SHP77 treated with DMSO at 0.1 percent for 48 hours (cell line): Measurements from ENCODE around the gene RPUSD3.
"Not testable (repeated sequence)": the region's sequence is repeated elsewhere in the genome, so short reads cannot be mapped to it uniquely, and the experiment has no call there.

ENCODE experiments used
- DNase-seq: peaks from one replicate; lab custom pipeline; 2025; lab: John Stamatoyannopoulos, UW

RPUSD3 gene, protein sequence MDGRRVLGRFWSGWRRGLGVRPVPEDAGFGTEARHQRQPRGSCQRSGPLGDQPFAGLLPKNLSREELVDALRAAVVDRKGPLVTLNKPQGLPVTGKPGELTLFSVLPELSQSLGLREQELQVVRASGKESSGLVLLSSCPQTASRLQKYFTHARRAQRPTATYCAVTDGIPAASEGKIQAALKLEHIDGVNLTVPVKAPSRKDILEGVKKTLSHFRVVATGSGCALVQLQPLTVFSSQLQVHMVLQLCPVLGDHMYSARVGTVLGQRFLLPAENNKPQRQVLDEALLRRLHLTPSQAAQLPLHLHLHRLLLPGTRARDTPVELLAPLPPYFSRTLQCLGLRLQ

DNA sequence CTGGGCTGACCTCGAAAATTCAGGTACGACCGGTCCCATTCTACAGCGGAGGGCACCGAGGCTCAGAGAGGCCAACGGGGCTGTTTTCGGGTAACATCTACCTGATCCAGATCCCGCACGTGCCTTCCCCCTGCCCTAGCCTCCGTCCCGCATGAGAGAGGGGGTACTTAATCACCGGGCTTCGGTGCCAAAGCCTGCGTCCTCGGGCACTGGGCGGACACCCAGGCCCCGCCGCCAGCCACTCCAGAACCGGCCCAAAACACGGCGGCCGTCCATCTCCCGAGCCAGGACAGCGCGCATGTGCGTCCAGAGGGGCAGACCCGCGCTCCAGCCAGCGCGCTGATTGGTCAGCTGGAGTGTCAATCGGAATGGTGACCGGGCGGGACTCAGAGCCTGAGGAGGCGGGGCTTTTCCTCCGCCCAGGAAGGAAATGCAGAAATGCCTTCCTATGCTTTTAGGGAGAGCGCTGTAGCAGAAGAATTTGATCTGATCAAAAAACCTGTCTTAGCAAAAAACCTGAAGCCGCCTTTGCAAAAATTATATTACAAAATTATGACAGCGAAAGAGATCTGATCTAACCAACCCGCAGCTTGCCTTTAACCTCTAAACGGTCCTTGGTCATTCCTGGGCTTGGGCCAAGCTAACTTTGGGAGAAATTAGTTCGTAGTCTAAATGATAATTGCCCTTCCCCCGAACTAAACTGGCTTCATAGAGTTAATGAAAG lies at the start of gene RPUSD3:
Gene RPUSD3 (minus strand): TSS at position 294 of the 724 bp plus-strand sequence. CDS start 18 bp downstream, at position 276.
- peak; percentile 66 for DNase-seq

GRCh38 chr3:9891072-9891622 lies 47.3 kb upstream of the RPUSD3 start:
- no peak for DNase-seq

DNA sequence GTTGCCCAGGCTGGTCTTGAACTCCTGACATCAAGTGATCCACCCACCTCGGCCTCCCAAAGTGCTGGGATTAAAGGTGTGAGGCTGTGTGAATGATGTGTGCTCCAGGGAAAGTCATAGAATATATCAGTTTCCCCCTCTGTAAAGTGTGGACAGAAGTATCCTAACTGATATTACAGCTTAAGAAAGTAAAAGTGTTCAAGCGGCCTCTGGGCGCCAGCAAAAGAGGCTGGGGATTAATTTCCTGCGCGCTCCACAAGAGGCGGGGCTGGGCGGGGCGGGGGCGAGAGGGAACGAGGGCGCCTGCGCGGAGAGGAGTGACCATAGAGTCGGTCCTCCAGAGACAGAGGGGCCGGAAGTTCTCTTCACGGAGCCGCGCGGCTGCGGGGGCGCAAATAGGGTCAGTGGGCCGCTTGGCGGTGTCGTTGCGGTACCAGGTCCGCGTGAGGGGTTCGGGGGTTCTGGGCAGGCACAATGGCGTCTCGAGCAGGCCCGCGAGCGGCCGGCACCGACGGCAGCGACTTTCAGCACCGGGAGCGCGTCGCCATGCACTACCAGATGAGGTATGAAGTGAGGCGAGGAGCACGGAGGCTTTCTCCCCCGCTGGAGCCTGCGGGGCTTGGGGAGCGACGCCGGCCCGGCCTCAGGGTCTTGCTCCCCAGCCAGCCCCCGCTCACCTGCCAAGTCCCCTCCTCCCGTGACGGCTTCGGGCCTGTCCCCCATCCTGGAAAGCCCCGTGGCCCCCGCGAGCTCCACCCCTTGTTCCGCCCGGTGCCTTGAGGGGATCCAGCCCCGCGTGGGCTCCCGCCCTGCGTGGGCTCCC lies 46.7 kb upstream of the RPUSD3 start, which contains the start of gene JAGN1:
Gene JAGN1 (plus strand): TSS at position 362 of the 823 bp plus-strand sequence. CDS start 113 bp downstream, at position 475.
- DNase-seq, result peak; percentile 74

- DNase-seq, result no peak
Measured at GRCh38 chr3:9889405-9889804, 45.6 kb upstream of the RPUSD3 start.

GRCh38 chr3:9888540-9888939 lies 44.7 kb upstream of the RPUSD3 start:
- no peak for DNase-seq

DNA sequence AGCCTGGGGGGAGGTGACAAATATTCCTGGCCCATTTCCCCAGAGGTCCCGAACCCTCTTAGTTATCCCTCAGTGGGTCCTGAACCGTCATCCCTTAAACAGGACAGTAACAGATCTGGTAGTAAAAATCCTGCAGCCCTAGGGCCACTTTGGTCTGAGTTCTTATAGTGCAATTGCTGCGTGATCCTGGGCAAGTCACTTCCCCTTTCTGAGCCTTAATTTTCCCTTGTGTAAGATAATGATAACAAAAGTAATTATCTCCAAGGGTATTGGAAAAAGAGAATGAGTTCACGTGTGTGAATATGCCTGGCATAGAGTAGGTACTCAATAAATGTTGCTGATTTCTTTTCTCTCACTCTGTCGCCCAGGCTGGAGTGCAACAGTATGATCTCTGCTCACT lies 43.7 kb upstream of the RPUSD3 start:
- no peak for DNase-seq

DNA sequence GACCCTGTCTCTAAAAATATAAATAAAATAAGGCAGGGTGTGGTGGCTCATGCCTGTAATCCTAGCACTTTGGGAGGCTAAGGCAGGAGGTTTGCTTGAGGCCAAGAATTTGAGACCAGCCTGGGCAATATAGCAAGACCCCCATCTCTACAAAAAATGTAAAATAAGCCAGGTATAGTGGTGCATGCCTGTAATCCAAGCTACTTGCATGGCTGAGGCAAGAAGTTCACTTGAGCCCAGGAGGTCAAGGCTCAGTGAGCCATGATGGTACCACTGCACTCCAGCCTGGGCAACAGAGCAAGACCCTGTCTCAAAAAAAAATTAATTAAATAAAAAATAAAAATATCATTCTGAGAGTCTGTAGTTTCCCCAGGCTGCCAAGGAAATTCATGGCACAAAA lies 42.5 kb upstream of the RPUSD3 start:
- no peak for DNase-seq

GRCh38 chr3:9884555-9885165 lies 40.9 kb upstream of the RPUSD3 start:
- no peak for DNase-seq

GRCh38 chr3:9883706-9884554 lies 40.1 kb upstream of the RPUSD3 start:
- DNase-seq, result no peak

DNA sequence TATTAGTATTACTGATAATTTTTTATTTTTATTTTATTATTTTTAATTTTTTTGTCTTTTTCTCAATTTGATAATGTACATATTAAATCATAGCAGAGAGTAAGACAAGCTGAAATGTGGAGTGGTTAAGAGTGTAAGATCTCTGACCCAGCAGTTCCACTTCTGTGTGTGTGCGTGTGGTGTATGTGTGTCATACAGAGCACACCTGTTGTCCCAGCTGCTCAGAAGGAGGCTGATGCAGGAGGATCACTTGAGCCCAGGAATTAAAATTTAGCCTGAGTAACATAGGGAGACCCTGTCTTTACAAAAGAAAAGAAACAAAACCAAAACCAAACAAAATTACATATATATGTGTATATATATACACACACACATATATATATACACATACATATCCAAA lies 37.6 kb upstream of the RPUSD3 start:
- peak; percentile 25 for DNase-seq

GRCh38 chr3:9879830-9880549 lies 36.2 kb upstream of the RPUSD3 start, which contains the start of gene CIDEC:
CIDEC (minus strand) TSS chr3:9880253; CDS start chr3:9878486, 1,767 bp downstream.
- DNase-seq, result no peak

DNA sequence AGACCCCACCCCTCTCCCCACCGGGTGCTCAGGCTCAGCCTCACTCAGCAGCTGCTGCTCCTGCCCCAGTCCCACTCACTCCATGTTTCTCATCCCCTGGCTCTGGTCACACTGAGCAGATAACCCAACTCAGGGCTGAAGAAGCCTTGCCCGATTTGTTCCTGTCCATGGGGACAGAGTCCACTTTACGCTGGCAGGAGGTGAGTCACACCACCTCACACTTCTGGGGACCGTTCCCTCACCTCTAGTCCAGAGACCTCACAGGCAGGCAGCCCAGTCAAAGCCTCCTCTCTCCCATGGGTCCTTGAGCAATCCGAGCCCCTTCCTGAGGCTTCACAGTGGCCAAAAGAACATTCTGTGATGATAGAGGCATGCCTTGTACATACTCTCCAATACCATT lies 34.9 kb upstream of the RPUSD3 start:
- no peak for DNase-seq

GRCh38 chr3:9876991-9877390 lies 33.2 kb upstream of the RPUSD3 start:
- no peak for DNase-seq

DNA sequence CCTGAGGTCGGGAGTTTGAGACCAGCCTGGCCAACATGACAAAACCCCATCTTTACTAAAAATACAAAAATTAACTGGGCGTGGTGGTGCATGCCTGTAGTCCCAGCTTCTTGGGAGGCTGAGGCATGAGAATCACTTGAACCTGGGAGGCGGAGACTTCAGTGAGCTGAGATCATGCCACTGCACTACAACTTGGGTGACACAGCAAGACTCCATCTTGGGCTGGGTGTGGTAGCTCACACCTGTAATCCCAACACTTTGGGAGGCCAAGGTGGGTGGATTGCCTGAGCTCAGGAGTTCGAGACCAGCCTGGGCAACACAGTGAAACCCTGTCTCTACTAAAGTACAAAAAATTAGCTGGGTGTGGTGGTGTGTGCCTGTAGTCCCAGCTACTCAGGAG lies 32.4 kb upstream of the RPUSD3 start:
- not testable (repeated sequence) for DNase-seq

- peak; percentile 53 for DNase-seq
Measured at GRCh38 chr3:9875448-9875847, 31.6 kb upstream of the RPUSD3 start.

- not testable (repeated sequence) for DNase-seq
Measured at GRCh38 chr3:9872067-9872466, 28.3 kb upstream of the RPUSD3 start.

GRCh38 chr3:9870978-9871377 lies 27.2 kb upstream of the RPUSD3 start:
- no peak for DNase-seq

DNA sequence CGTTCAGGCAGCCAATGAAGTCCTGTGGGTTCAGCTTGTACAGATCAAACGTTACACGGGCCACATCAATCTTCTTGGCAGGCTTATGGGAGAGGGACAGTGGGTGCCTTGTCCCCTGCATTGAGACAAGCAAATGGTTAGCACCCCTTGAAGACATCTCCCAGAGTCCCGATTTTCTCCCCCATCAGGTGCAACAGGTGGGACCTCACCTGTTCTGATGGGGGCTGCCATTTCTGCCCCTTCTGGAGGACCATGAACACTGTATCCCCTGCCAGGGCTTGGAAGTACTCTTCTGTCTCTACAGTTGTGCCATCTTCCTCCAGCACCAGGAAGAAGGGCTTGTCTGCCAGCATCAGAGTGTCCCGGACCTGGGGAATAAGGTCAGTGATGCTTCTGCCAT lies 26.1 kb upstream of the RPUSD3 start:
- no peak for DNase-seq

DNA sequence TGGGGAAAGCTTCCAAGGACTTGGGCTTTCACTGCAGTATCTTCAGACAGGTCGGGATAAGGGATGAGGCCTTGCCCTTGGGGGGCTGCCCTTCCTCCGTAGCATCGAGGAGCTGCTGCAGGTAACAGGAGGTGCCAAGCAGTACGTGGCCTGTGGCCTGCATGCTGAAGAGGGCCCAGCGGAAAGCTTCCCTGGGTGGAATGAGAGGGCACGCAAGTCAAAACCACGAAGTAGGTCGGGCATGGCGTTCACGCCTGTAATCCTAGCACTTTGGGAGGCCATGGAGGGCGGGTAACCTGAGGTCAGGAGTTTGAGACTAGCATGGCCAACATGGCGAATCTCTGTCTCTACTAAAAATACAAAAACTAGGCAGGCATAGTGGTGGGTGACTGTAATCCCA lies 23.3 kb upstream of the RPUSD3 start:
- DNase-seq, result no peak

DNA sequence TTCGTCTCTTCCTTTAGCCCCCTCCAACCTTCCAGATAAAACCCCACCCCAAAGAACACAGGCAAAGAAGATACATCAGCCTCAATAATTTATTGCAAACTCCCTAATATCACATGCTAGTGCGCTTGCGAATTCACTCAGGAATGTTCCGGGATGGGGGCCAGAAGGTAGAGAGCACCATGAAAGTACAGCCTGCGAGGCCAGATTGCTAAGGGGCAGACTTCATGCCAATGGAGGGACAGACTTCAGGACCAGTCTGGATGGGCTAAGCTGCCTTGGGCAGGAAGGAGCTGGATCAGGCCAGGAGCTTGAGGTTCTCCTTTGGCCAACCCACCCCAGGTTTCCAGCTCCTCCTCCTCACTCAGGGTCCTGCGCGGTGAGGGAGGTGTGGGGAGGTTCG lies 22.8 kb upstream of the RPUSD3 start:
- DNase-seq, result no peak
